Naive thymus-derived CD8-positive, alpha-beta T cell (primary cell): ENCODE measurements around the gene ARPC3. TPM values are rescaled to one million over a fixed set of nuclear protein-coding genes. Genes with fewer than 3 reads are reported as not detected.
A peak's percentile ranks its signal among the peaks of the same experiment; 100 is the strongest.
"Not testable (repeated sequence)": the region's sequence is repeated elsewhere in the genome, so short reads cannot be mapped to it uniquely, and the experiment has no call there.

Experiments used
- ATAC-seq, 2 donors: fragments of 150-1000 bp; cut with Tn5 transposase in 1 of 2; sonication (Bioruptor Pico), chemical (Tn5 transposase) in 1 of 2; 1 replicate in 1 of 2; 2 replicates in 1 of 2; pipeline ENCODE4 v1.10.0; 2021; ENCODE audit warnings: mild to moderate bottlenecking in 2 of 2, moderate library complexity in 2 of 2
- POLR2A ChIA-PET: fragments of 350-600 bp; sonication (Branson Sonifier 250); formaldehyde crosslinking; loops from one replicate; lab custom pipeline; 2021; ENCODE audit warnings: antibody characterized with exemption; lab: Charles Lee
- DNase-seq, 10 donors: peaks; one replicate each; pipeline versions ENCODE4 v3.0.0 to v3.0.0-alpha.2; 2020 to 2022
- H3K27ac Mint-ChIP-seq, 10 donors: one replicate each; pipeline ENCODE4 v1.8.0; 2020 to 2022; ENCODE audit warnings: mild to moderate bottlenecking in 10 of 10, mixed read lengths in 10 of 10, moderate library complexity in 4 of 10, inconsistent platforms in 1 of 10
- H3K27me3 Mint-ChIP-seq, 5 donors: one replicate each; pipeline ENCODE4 v1.8.0; 2021 to 2022; ENCODE audit warnings: mixed read lengths in 5 of 5
- H3K36me3 Mint-ChIP-seq, 3 donors: one replicate each; pipeline ENCODE4 v1.8.0; 2020 to 2022; ENCODE audit warnings: mixed read lengths in 3 of 3, mild to moderate bottlenecking in 2 of 3, inconsistent platforms in 1 of 3
- H3K4me1 Mint-ChIP-seq, 4 donors: one replicate each; pipeline ENCODE4 v1.8.0; 2021 to 2022; ENCODE audit warnings: mixed read lengths in 4 of 4
- H3K4me3 Mint-ChIP-seq, 10 donors: one replicate each; pipeline ENCODE4 v1.8.0; 2020 to 2022; ENCODE audit warnings: mild to moderate bottlenecking in 10 of 10, mixed read lengths in 10 of 10, moderate library complexity in 6 of 10, inconsistent platforms in 1 of 10
- H3K9me3 Mint-ChIP-seq, 9 donors: one replicate each; pipeline ENCODE4 v1.8.0; 2020 to 2022; ENCODE audit warnings: mixed read lengths in 9 of 9, mild to moderate bottlenecking in 3 of 9, inconsistent platforms in 1 of 9, moderate library complexity in 1 of 9
- polyA plus RNA-seq, 3 donors: library from polyadenylated mRNA; unstranded; fragments of 300-500 nt; fragmentation: Illumina TruSeq; gene quantifications; one replicate each; pipeline ENCODE4 v1.2.3, GENCODE V29; 2021
- total RNA-seq, 8 experiments: library from RNA in 2 of 8; stranded (reverse) in 2 of 8; gene quantifications; one replicate each; pipeline ENCODE4 v1.2.3 and lab custom pipeline; 2021 to 2026

The ARPC3 gene
- total and polyA plus RNA-seq, 5 experiments from 2014 or later: 213 to 810 (median 691) TPM

GRCh38 chr12:110410086-110410485 is 40.1 kb downstream of the ARPC3 start:
- peak overlapping the region in 1 of 10 donors; percentile 0 for H3K27ac Mint-ChIP-seq
- DNase-seq, POLR2A ChIA-PET, H3K4me1 Mint-ChIP-seq, H3K9me3 Mint-ChIP-seq, H3K27me3 Mint-ChIP-seq, H3K4me3 Mint-ChIP-seq, ATAC-seq, H3K36me3 Mint-ChIP-seq: not testable (repeated sequence)

GRCh38 chr12:110405126-110405662 is 44.9 kb downstream of the ARPC3 start:
- POLR2A ChIA-PET: interaction anchor here (1.6 kb wide), 1 partner anchor 26 kb away, joined by 3 read pairs; no protein-coding TSS in a partner anchor
- not testable (repeated sequence) for ATAC-seq, H3K4me3 Mint-ChIP-seq

GRCh38 chr12:110403976-110404682 is 46.0 kb downstream of the ARPC3 start:
- H3K9me3 Mint-ChIP-seq: no peaks in the 10 kb centered on the region
- H3K27me3 Mint-ChIP-seq: no peaks in the 10 kb centered on the region
- H3K36me3 Mint-ChIP-seq: peaks cover 0 to 26% (median 1%) of the 10 kb centered on the region in 3 donors
- H3K4me3 Mint-ChIP-seq: peak overlapping the region; percentile 97 to 100 (median 99)
- DNase-seq: peak; percentile 66 to 91 (median 78)
- ATAC-seq: peak; percentile 61 to 64
- peaks cover 11 to 44% (median 27%) of the 10 kb centered on the region in 4 donors for H3K4me1 Mint-ChIP-seq
- peak overlapping the region; percentile 97 to 100 (median 99) for H3K27ac Mint-ChIP-seq
- POLR2A ChIA-PET: interaction anchor here (1.0 to 1.6 kb wide), 3 partner anchors 21 to 45 kb away, joined by 3 read pairs; partner anchors contain the start of gene ARPC3

More at GRCh38 chr12:110405126-110405662, 44.9 kb downstream of the ARPC3 start:
- H3K27ac Mint-ChIP-seq, DNase-seq, H3K27me3 Mint-ChIP-seq, H3K9me3 Mint-ChIP-seq: not testable (repeated sequence)
- Mint-ChIP-seq H3K4me1 (peaks cover 9 to 34% (median 21%) of the 10 kb centered on the region in 4 donors), H3K36me3 (peaks cover 0 to 17% (median 1%) of the 10 kb centered on the region in 3 donors)

- no peaks in the 10 kb centered on the region for H3K27me3 Mint-ChIP-seq
- POLR2A ChIA-PET: interaction anchor here (0.6 to 1.2 kb wide), 5 partner anchors 21 to 199 kb away, joined by 3 read pairs; partner anchors contain the start of genes ARPC3 and ATP2A2
- H3K27ac Mint-ChIP-seq: peak within 1 kb of the TSS; percentile 97 to 100 (median 99)
- DNase-seq (peak; percentile 78 to 91 (median 86)), ATAC-seq (peak; percentile 89 to 94)
- H3K9me3 Mint-ChIP-seq: no peaks in the 10 kb centered on the region
- H3K4me1 Mint-ChIP-seq: peaks cover 11 to 47% (median 30%) of the 10 kb centered on the region in 4 donors
- H3K36me3 Mint-ChIP-seq: peaks cover 0 to 26% (median 1%) of the 10 kb centered on the region in 3 donors
- H3K4me3 Mint-ChIP-seq: peak within 1 kb of the TSS; percentile 97 to 100 (median 99)
Measured at GRCh38 chr12:110403146-110403975, 46.8 kb downstream of the ARPC3 start, which contains the start of gene ANAPC7. TSS of gene ANAPC7 (minus strand) at chr12:110403708. CDS start at chr12:110403627, 81 bp downstream.

Other genes with a start within 250 kb of the ARPC3 start
- 10 to 100 TPM; 69.3 to 75.6 TPM for gene ATP2A2, start 169.1 kb downstream of the ARPC3 start, total RNA-seq
- gene ATP2A2, start 169.1 kb downstream of the ARPC3 start, polyA plus RNA-seq: 1 to 10 TPM; 1.7 to 2.0 (median 1.9) TPM
- gene ANAPC7, start 46.6 kb downstream of the ARPC3 start, total RNA-seq: 10 to 100 TPM; 78.5 to 84.0 TPM
- 10 to 100 TPM; 25.7 to 32.3 (median 30.9) TPM for gene ANAPC7, start 46.6 kb downstream of the ARPC3 start, polyA plus RNA-seq
- gene GPN3, start 17.9 kb upstream of the ARPC3 start, total RNA-seq: 10 to 100 TPM; 13.5 to 14.0 TPM
- 10 to 100 TPM; 33.7 to 35.8 (median 34.4) TPM for gene GPN3, start 17.9 kb upstream of the ARPC3 start, polyA plus RNA-seq
- 10 to 100 TPM; 21.6 to 22.3 TPM for gene FAM216A, start 18.5 kb upstream of the ARPC3 start, total RNA-seq
- 10 to 100 TPM in 2 of 3 donors, 1 to 10 TPM in 1; 9.3 to 15.4 (median 11.1) TPM for gene FAM216A, start 18.5 kb upstream of the ARPC3 start, polyA plus RNA-seq
- gene VPS29, start 51.8 kb upstream of the ARPC3 start, total RNA-seq: 100 to 1,000 TPM; 126 to 130 TPM
- 100 to 1,000 TPM; 128 to 167 (median 167) TPM for gene VPS29, start 51.8 kb upstream of the ARPC3 start, polyA plus RNA-seq
- 1 to 10 TPM; 2.7 to 3.8 TPM for gene RAD9B, start 52.0 kb upstream of the ARPC3 start, total RNA-seq
- 1 to 10 TPM in 2 of 3 donors, under 1 TPM in 1; 0.89 to 1.3 (median 1.0) TPM for gene RAD9B, start 52.0 kb upstream of the ARPC3 start, polyA plus RNA-seq
- 10 to 100 TPM; 34.4 to 34.8 TPM for gene PPTC7, start 133.0 kb upstream of the ARPC3 start, total RNA-seq
- gene PPTC7, start 133.0 kb upstream of the ARPC3 start, polyA plus RNA-seq: 10 to 100 TPM in 1 of 3 donors, 1 to 10 TPM in 2; 7.6 to 10.2 (median 9.6) TPM
- gene TCTN1, start 163.8 kb upstream of the ARPC3 start, total RNA-seq: 10 to 100 TPM; 13.4 to 16.2 TPM
- gene TCTN1, start 163.8 kb upstream of the ARPC3 start, polyA plus RNA-seq: 10 to 100 TPM in 2 of 3 donors, 1 to 10 TPM in 1; 8.7 to 16.4 (median 13.6) TPM
- gene HVCN1, start 238.8 kb upstream of the ARPC3 start, total RNA-seq: 10 to 100 TPM; 21.0 to 21.2 TPM
- gene HVCN1, start 238.8 kb upstream of the ARPC3 start, polyA plus RNA-seq: 10 to 100 TPM; 17.3 to 24.5 (median 20.1) TPM